Sigmoid colon (tissue), 7 donors: Measurements from ENCODE around the gene LRRC72. TPM values are rescaled to one million over a fixed set of nuclear protein-coding genes. Genes with fewer than 3 reads are reported as not detected.

ENCODE experiments used
- DNase-seq: peaks from one replicate; pipeline ENCODE4 v3.0.0-alpha.2; 2019
- H3K27ac ChIP-seq, 4 donors: fragments of 200-600 bp; sonication (generic); one replicate each; pipeline ENCODE4 v1.5.1; 2016 to 2019; ENCODE audit warnings: mild to moderate bottlenecking in 1 of 4
- H3K27me3 ChIP-seq, 3 donors: fragments of 200-600 bp; sonication (generic); one replicate each; pipeline ENCODE4 v1.5.1; 2019; ENCODE audit warnings: mild to moderate bottlenecking in 1 of 3
- H3K36me3 ChIP-seq, 4 donors: fragments of 200-600 bp; sonication (generic); one replicate each; pipeline ENCODE4 v1.5.1; 2016 to 2019
- H3K4me1 ChIP-seq, 4 donors: fragments of 200-600 bp; sonication (generic); one replicate each; pipeline ENCODE4 v1.5.1; 2017 to 2019
- H3K4me3 ChIP-seq, 4 donors: fragments of 200-600 bp; sonication (generic); one replicate each; pipeline ENCODE4 v1.5.1; 2017 to 2019; ENCODE audit warnings: mild to moderate bottlenecking in 2 of 4, moderate library complexity in 1 of 4
- H3K9me3 ChIP-seq, 4 donors: fragments of 200-600 bp in 3 of 4; sonication (generic) in 3 of 4; one replicate each; pipeline versions ENCODE4 v1.5.1 to v1.6.1; 2013 to 2019
- EP300 ChIP-seq, 4 donors: sonication (generic); formaldehyde crosslinking; IDR thresholded peaks; one replicate each; pipeline ENCODE4 v1.6.1; 2017; ENCODE audit warnings: antibody characterized with exemption in 4 of 4
- POLR2A ChIP-seq, 2 donors: fragments of 450-650 bp; IDR thresholded peaks; one replicate each; pipeline ENCODE4 v1.6.1; 2016; ENCODE audit warnings: antibody characterized with exemption in 2 of 2, mild to moderate bottlenecking in 2 of 2, moderate library complexity in 2 of 2
- POLR2AphosphoS5 ChIP-seq, 4 donors: sonication (generic); formaldehyde crosslinking; IDR thresholded peaks; one replicate each; pipeline ENCODE4 v1.6.1; 2017; ENCODE audit warnings: antibody characterized with exemption in 4 of 4
- WGBS, 2 donors: extraction: QIAGEN DNeasy Blood & Tissue Kit; methylation state at CpG; one replicate each; pipeline ENCODE4 v1.1.7; 2013; 5-methylcytosine and 5-hydroxymethylcytosine counted together
- intact Hi-C: fragments of 100-400 bp; cut with DNase I; formaldehyde crosslinking; loops from one replicate; pipeline ENCODE4 v1.15.1; 2023
- polyA plus RNA-seq, 3 donors: library from polyadenylated mRNA; stranded (reverse); fragments of 200-250 nt; gene quantifications; one replicate each; pipeline ENCODE4 v1.2.3, GENCODE V29; 2013
- total RNA-seq, 4 donors: library from RNA; depleted of rRNA; stranded (reverse); fragments of >200 nt; gene quantifications; one replicate each; pipeline ENCODE4 v1.1.0, GENCODE V29; 2016
- TF ChIP-seq, protein P1 (sequence below), 4 experiments: fragments of 450-650 bp in 3 of 4; fragments of 200-600 bp in 1 of 4; IDR thresholded peaks; one replicate each; pipeline ENCODE4 v1.5.1; 2016 to 2019; ENCODE audit warnings: antibody characterized with exemption in 4 of 4, mild to moderate bottlenecking in 3 of 4, moderate library complexity in 2 of 4
- donor health status: healthy with polysubstance abuse.
- donor health status: Bipolar disorder and iron deficiency.
- donor health status: healthy.

LRRC72 gene
- total and polyA plus RNA-seq, 7 donors = not detected

DNA sequence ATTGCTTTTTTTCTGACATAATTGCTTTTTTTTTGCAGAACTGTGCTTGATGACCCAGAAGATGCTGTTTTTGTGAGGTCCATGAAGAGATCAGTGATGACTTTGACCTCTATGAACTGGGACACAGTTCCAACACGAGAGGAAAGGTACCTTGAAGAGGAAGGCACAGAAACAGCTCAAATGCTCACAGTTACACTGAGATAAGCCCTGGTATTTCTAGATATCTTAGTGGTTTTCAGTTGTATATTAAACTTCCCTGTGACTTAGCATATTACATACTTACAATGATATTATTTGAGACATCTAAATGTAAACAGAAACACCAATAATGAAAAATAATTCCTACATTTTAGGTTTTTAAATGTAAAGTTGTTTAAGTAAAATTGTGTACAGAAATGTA, 54.7 kb downstream of the LRRC72 start:
- intact Hi-C loops = no loop called here
- Histone ChIP-seq H3K27ac (no peak overlapping the region), H3K4me3 (no peak overlapping the region), H3K4me1 (no peaks in the 10 kb centered on the region), H3K27me3 (no peaks in the 10 kb centered on the region), H3K9me3 (no peaks in the 10 kb centered on the region), H3K36me3 (no peaks in the 10 kb centered on the region)
- TF ChIP-seq, protein P1, sequence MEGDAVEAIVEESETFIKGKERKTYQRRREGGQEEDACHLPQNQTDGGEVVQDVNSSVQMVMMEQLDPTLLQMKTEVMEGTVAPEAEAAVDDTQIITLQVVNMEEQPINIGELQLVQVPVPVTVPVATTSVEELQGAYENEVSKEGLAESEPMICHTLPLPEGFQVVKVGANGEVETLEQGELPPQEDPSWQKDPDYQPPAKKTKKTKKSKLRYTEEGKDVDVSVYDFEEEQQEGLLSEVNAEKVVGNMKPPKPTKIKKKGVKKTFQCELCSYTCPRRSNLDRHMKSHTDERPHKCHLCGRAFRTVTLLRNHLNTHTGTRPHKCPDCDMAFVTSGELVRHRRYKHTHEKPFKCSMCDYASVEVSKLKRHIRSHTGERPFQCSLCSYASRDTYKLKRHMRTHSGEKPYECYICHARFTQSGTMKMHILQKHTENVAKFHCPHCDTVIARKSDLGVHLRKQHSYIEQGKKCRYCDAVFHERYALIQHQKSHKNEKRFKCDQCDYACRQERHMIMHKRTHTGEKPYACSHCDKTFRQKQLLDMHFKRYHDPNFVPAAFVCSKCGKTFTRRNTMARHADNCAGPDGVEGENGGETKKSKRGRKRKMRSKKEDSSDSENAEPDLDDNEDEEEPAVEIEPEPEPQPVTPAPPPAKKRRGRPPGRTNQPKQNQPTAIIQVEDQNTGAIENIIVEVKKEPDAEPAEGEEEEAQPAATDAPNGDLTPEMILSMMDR (IDR thresholded peaks at IDR 0.05) = no peak
- TF ChIP-seq EP300 (IDR thresholded peaks at IDR 0.05) (no peak), POLR2AphosphoS5 (IDR thresholded peaks at IDR 0.05) (no peak), POLR2A (IDR thresholded peaks at IDR 0.05) (no peak)
- WGBS, 2 donors = 54 to 63% methylated on average over 1 of the region's 1 CpG
- DNase-seq = no peak

DNA sequence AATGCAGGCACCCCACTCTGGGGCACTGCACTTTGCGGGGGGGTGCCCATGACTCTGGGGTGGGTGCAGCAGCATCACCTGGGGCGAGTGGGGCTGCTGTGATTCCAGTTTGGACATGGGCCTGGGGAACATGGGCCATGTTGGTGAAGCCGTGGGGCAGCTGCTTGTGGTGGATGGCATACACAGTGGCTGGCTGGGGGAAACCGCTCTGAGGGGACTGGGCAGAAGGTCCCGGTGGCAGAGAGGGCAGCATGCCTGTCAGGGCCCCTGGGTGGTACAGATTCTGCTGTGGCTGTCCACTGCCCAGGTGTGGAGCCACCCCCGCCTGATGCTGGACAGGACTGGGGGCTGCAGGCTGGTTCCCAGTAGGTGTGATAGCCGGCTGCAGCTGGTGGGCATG, 57.2 kb downstream of the LRRC72 start:
- WGBS, 2 donors = 95 to 96% methylated on average over 7 of the region's 7 CpGs
- no peaks in the 10 kb centered on the region for H3K9me3 ChIP-seq
- no peaks in the 10 kb centered on the region for H3K27me3 ChIP-seq
- H3K27ac ChIP-seq = no peak overlapping the region
- no peaks in the 10 kb centered on the region for H3K4me1 ChIP-seq
- intact Hi-C loops = no loop called here
- no peaks in the 10 kb centered on the region for H3K36me3 ChIP-seq
- H3K4me3 ChIP-seq = no peak overlapping the region
- TF ChIP-seq, protein P1 (IDR thresholded peaks at IDR 0.05) = no peak
- TF ChIP-seq POLR2AphosphoS5 (IDR thresholded peaks at IDR 0.05) = no peak
- no peak for TF ChIP-seq EP300 (IDR thresholded peaks at IDR 0.05)
- no peak for TF ChIP-seq POLR2A (IDR thresholded peaks at IDR 0.05)
- DNase-seq = no peak

DNA sequence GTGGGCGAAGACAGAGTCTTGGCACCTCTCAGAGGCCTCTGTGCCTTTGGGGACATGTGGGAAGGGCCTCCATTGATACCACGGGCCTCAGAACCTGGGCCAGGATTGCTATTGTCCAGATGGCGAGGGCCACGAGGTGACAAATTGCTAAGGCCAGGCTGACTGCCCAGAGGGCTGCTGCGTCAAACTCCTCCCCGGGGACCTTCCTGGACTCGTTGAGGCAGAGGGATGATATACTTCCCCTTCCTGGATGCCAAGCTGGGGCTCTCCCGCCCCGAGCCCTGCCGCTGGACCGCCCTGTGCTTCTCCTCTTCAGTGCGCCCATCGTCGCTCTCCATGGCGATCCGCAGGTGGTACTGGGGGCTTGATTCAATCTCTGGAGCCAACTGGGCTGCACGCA, 58.9 kb downstream of the LRRC72 start:
- Histone ChIP-seq H3K4me3 (no peak overlapping the region), H3K9me3 (no peaks in the 10 kb centered on the region), H3K36me3 (no peaks in the 10 kb centered on the region), H3K27me3 (no peaks in the 10 kb centered on the region), H3K4me1 (no peaks in the 10 kb centered on the region), H3K27ac (no peak overlapping the region)
- TF ChIP-seq POLR2AphosphoS5 (IDR thresholded peaks at IDR 0.05) = no peak
- TF ChIP-seq EP300 (IDR thresholded peaks at IDR 0.05) = no peak
- TF ChIP-seq POLR2A (IDR thresholded peaks at IDR 0.05) = no peak
- TF ChIP-seq, protein P1 (IDR thresholded peaks at IDR 0.05) = no peak
- 95 to 96% methylated on average over 17 of the region's 17 CpGs for WGBS, 2 donors
- DNase-seq = no peak
- intact Hi-C loops = no loop called here

DNA sequence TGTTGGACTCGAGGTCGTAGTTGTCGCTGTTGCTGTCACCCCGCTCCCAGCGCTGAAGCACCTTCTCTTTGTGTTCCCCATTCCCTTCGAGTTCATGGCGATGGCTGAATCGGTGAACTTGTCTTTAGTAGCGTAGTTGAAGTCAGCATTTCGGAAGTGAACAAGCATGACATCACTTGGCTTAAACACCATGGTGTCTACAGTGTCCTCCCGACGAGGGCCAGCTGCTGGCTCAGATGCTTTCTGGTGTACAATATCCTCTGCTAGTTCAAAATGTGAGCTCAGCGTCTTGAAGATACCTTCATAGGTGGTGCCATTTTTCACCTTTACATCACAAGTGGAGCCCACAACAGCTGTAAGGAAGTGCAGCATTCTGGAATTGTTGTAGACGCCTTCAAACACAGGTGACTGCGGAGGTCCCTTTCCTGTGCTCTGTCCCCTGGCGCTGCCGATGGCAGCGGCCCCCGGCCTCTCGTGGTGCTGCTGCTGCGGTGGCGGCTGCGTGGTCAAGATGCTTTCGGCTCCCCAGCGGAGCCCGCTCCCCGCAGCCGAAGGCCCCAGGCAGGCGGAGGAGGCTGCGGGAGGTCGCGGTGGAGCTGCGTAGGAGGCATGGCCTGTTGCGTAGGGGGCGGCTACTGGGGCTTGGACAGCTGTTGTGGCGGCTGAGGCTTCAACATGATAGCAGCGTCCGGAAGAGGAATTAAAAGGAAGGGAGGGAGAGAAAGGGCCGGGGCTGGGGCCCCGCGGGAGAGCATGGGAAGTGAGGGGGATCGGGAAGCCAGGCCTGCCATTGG, 59.7 kb downstream of the LRRC72 start:
- intact Hi-C loops = no loop called here
- DNase-seq = no peak
- Histone ChIP-seq H3K4me3 (peak overlapping the region in 1 of 4 donors; percentile 24), H3K4me1 (no peaks in the 10 kb centered on the region), H3K27me3 (no peaks in the 10 kb centered on the region), H3K27ac (no peak overlapping the region), H3K36me3 (no peaks in the 10 kb centered on the region), H3K9me3 (no peaks in the 10 kb centered on the region)
- TF ChIP-seq EP300 (IDR thresholded peaks at IDR 0.05) (no peak), POLR2A (IDR thresholded peaks at IDR 0.05) (no peak), POLR2AphosphoS5 (IDR thresholded peaks at IDR 0.05) (no peak)
- TF ChIP-seq, protein P1 (IDR thresholded peaks at IDR 0.05) = no peak
- 76 to 93% methylated on average over 42 of the region's 42 CpGs for WGBS, 2 donors

DNA sequence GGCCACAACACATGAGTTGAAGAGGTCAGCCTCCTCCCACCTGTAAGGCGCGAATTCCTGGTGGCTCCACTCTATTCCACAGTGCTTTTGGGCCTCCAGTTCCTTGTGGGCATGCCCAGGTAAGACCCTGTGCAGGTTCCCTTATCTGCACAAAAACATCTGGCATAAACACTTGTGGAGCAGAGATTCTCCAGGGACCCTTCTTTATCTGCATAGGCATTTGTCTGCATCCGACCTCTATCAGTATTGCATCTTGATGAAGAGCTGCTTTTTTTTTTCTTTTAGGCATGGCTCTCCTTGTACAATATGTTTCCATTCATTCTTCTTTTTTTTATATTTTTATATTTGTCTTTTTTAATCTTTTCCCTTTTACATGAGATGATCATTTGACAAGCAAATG, 60.5 kb downstream of the LRRC72 start:
- no peak overlapping the region for H3K27ac ChIP-seq
- no peaks in the 10 kb centered on the region for H3K36me3 ChIP-seq
- no peaks in the 10 kb centered on the region for H3K27me3 ChIP-seq
- no peaks in the 10 kb centered on the region for H3K4me1 ChIP-seq
- no peak overlapping the region for H3K4me3 ChIP-seq
- no peaks in the 10 kb centered on the region for H3K9me3 ChIP-seq
- TF ChIP-seq POLR2AphosphoS5 (IDR thresholded peaks at IDR 0.05) (no peak), EP300 (IDR thresholded peaks at IDR 0.05) (no peak)
- no peak for DNase-seq
- WGBS, 2 donors = 94 to 95% methylated on average over 3 of the region's 3 CpGs
- intact Hi-C loops = no loop called here
